T-helper 22 cell (primary cell): ENCODE data around the gene ARHGAP24.

Experiments used
- DNase-seq: peaks from one replicate; pipeline ENCODE4 v3.0.0-alpha.2; 2020; ENCODE audit warnings: low read depth

ARHGAP24 gene

DNA sequence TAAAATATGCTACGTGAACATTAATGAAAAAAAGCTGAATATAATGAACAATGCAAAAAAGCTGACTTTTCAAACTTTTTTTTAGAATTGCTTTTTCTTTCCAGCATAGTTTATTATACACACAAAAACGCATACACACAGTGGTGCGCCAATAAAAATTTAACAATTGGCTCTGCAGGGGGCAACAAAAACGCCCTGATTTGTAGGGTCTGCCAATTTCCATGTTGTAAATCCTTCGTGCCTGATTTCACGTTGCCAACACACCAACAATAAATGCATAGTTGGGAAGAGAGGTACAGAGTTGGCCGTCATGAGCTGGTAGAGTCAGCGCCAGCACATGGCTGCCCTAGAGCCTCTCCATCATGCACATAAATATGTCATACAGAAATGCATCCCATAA, 551.8 kb downstream of the ARHGAP24 start:
- no peak for DNase-seq

- DNase-seq: no peak
These were observed 557.0 kb downstream of the ARHGAP24 start for GRCh38 chr4:86031927-86032326.

- DNase-seq: no peak
These were observed 557.6 kb downstream of the ARHGAP24 start for GRCh38 chr4:86032476-86033022.

DNA sequence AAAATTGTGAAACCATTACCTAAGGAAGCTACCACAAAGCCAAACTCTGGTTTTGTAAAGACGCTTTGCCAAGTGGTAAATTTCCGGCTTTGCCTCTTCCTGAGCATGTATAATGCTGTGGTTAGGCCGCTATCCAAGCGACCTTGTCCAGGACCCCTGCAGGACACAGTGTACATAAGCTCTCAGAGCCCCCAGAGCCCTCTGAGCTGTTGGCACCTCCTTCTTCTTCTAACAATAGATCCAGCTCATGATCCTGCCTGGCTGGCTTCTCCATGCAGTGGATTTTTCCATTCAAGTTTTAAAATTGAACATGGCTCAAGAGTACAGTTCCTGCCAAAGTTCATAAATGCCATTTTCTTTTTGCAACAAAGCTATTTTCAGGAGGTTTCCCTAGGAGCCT, 558.2 kb downstream of the ARHGAP24 start:
- no peak for DNase-seq

GRCh38 chr4:86034616-86035015, 559.7 kb downstream of the ARHGAP24 start:
- DNase-seq: no peak

- no peak for DNase-seq
These were observed 560.7 kb downstream of the ARHGAP24 start for GRCh38 chr4:86035688-86036087.

GRCh38 chr4:86036736-86037135, 561.8 kb downstream of the ARHGAP24 start:
- DNase-seq: no peak

DNA sequence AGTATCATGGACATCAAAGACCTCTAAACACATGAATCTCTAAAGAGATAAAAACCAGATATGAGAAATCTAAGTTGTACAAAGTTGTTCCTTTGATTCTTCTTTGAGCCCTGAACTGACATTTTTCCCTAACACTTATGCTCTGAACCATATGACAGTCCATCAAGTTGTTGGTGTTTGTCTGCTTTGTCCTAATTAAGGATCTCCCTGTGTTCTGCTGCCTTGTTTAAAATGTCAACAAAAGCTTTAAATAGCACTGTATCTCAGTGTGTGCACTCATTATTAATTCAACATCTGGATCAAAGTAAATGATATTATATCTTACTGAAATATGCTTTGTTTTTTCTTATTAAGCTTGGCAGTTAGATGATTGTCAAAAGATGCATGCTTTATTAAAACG, 563.1 kb downstream of the ARHGAP24 start:
- DNase-seq: no peak

- no peak for DNase-seq
These were observed 569.0 kb downstream of the ARHGAP24 start for GRCh38 chr4:86043755-86044592.

GRCh38 chr4:86044593-86044985, 569.6 kb downstream of the ARHGAP24 start:
- no peak for DNase-seq

DNA sequence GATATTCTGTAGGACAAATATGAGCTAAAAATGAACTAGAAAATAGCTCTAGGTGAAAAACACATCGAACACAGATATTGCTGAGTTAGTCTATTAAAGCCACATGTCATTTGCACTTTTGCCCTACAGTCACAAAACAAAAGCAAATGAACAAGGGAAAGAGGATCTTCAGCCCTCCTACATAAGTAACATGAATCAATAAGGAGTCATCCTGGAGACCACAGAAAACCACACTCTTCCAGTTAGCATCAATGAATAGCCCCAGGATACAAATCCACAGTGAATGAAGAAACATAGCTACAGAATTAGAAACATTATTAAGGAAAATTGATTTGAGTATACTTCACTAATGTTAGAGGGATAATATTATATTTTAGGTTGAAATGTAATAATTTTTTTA, 573.5 kb downstream of the ARHGAP24 start:
- DNase-seq: no peak

DNA sequence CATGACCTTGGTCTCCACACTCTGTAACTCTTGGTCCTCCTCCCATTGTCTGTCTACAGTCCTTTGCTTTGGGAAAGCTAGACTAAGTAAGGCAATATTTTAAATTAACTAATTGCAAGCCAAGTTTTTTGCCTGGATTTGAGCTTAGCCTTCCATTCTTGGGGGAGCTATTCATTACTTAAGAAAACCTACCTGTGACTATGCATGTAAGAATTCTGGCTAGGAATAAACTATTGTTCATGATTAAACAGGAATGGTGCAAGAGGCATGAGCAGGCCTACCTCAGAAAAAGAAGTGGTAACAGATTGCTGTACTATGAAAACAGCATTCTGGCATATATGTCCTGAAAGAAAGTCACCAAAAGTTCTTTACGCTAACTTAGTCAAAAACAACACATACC, 575.5 kb downstream of the ARHGAP24 start:
- DNase-seq: no peak
